ENCODE data around the gene EEIG1. TPM values are rescaled to one million over a fixed set of nuclear protein-coding genes. Genes with fewer than 3 reads are reported as not detected.

The EEIG1 gene
- total and polyA plus RNA-seq, 2 experiments from 2014 or later = 11.2 to 22.4 TPM

DNA sequence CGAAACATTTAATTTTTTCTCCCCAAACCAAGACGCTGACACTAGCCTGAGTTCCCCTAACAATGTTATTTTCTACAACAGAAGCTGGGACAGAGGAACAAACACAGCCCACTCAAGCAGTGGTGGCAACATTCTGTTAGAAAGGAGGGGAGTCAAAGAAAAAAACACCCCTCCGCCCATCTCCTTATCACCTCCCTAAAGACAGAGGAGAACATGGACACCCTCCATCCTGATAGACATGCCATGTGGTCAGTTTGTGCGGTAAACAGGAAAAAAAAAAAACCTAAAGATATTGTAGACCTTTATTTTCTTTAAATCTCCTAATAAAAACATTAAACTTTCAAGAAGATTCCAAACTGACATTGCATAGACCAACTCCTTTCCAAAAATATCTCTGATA lies 40.2 kb downstream of the EEIG1 start:
- Mint-ChIP-seq H3K27me3 (ENCODE audit: insufficient read depth, low read depth, poor library complexity) (peaks cover 36% of the 10 kb centered on the region), H3K36me3 (ENCODE audit: low read depth) (peaks cover 36% of the 10 kb centered on the region), H3K9me3 (no peaks in the 10 kb centered on the region; the same call in 1 of the 3 replicates), H3K4me3 (no peak overlapping the region; the same call in 2 of the 3 replicates), H3K4me1 (peaks cover 56% of the 10 kb centered on the region), H3K27ac (peak overlapping the region; percentile 13; the same call in 1 of the 2 replicates)
- Histone ChIP-seq H2AFZ (no peak overlapping the region), H3K9me2 (ENCODE audit: insufficient read depth) (no peaks in the 10 kb centered on the region), H4K20me1 (replicated peaks; ENCODE audit: insufficient read depth) (no peaks in the 10 kb centered on the region; the same call in 1 of the 2 replicates), H3F3A (replicated peaks; ENCODE audit: low read depth) (peaks cover 24% of the 10 kb centered on the region), H3K4me1 (ENCODE audit: insufficient read depth) (peaks cover 32% of the 10 kb centered on the region), H3K79me2 (replicated peaks; ENCODE audit: insufficient read depth) (peaks cover 7% of the 10 kb centered on the region), H3K4me2 (no peak overlapping the region), H3K27ac (ENCODE audit: low read depth) (0 out of 2 replicates have a peak overlapping the region, but pooled peaks have one; percentile 19), H3K27me3 (ENCODE audit: insufficient read depth) (no peaks in the 10 kb centered on the region), H3K36me3 (ENCODE audit: insufficient read depth) (no peaks in the 10 kb centered on the region), H3K4me3 (no peak overlapping the region)
- TF ChIP-seq, protein P1, sequence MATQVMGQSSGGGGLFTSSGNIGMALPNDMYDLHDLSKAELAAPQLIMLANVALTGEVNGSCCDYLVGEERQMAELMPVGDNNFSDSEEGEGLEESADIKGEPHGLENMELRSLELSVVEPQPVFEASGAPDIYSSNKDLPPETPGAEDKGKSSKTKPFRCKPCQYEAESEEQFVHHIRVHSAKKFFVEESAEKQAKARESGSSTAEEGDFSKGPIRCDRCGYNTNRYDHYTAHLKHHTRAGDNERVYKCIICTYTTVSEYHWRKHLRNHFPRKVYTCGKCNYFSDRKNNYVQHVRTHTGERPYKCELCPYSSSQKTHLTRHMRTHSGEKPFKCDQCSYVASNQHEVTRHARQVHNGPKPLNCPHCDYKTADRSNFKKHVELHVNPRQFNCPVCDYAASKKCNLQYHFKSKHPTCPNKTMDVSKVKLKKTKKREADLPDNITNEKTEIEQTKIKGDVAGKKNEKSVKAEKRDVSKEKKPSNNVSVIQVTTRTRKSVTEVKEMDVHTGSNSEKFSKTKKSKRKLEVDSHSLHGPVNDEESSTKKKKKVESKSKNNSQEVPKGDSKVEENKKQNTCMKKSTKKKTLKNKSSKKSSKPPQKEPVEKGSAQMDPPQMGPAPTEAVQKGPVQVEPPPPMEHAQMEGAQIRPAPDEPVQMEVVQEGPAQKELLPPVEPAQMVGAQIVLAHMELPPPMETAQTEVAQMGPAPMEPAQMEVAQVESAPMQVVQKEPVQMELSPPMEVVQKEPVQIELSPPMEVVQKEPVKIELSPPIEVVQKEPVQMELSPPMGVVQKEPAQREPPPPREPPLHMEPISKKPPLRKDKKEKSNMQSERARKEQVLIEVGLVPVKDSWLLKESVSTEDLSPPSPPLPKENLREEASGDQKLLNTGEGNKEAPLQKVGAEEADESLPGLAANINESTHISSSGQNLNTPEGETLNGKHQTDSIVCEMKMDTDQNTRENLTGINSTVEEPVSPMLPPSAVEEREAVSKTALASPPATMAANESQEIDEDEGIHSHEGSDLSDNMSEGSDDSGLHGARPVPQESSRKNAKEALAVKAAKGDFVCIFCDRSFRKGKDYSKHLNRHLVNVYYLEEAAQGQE (IDR thresholded peaks at IDR 0.05; ENCODE audit: unreplicated experiment) = no peak
- TF ChIP-seq ETS1 (IDR thresholded peaks at IDR 0.05) (no peak), ZNF331 (CRISPR knock-in tag; IDR thresholded peaks at IDR 0.05; ENCODE audit: low read depth) (no peak), JUNB (IDR thresholded peaks at IDR 0.05; ENCODE audit: unreplicated experiment) (no peak), POLR2AphosphoS5 (IDR thresholded peaks at IDR 0.05; ENCODE audit: low read depth) (no peak), CREB1 (CRISPR knock-in tag; IDR thresholded peaks at IDR 0.05; ENCODE audit: low read depth) (no peak), NANOG (IDR thresholded peaks at IDR 0.05; ENCODE audit: borderline replicate concordance) (no peak), EZH2phosphoT487 (IDR thresholded peaks at IDR 0.05; ENCODE audit: unreplicated experiment) (no peak), STAT1 (IDR thresholded peaks at IDR 0.05; ENCODE audit: unreplicated experiment) (no peak), ZNF114 (CRISPR knock-in tag; IDR thresholded peaks at IDR 0.05) (no peak), EZH2 (IDR thresholded peaks at IDR 0.05; ENCODE audit: low read depth, unreplicated experiment) (no peak)
- TF ChIP-seq, protein P2, sequence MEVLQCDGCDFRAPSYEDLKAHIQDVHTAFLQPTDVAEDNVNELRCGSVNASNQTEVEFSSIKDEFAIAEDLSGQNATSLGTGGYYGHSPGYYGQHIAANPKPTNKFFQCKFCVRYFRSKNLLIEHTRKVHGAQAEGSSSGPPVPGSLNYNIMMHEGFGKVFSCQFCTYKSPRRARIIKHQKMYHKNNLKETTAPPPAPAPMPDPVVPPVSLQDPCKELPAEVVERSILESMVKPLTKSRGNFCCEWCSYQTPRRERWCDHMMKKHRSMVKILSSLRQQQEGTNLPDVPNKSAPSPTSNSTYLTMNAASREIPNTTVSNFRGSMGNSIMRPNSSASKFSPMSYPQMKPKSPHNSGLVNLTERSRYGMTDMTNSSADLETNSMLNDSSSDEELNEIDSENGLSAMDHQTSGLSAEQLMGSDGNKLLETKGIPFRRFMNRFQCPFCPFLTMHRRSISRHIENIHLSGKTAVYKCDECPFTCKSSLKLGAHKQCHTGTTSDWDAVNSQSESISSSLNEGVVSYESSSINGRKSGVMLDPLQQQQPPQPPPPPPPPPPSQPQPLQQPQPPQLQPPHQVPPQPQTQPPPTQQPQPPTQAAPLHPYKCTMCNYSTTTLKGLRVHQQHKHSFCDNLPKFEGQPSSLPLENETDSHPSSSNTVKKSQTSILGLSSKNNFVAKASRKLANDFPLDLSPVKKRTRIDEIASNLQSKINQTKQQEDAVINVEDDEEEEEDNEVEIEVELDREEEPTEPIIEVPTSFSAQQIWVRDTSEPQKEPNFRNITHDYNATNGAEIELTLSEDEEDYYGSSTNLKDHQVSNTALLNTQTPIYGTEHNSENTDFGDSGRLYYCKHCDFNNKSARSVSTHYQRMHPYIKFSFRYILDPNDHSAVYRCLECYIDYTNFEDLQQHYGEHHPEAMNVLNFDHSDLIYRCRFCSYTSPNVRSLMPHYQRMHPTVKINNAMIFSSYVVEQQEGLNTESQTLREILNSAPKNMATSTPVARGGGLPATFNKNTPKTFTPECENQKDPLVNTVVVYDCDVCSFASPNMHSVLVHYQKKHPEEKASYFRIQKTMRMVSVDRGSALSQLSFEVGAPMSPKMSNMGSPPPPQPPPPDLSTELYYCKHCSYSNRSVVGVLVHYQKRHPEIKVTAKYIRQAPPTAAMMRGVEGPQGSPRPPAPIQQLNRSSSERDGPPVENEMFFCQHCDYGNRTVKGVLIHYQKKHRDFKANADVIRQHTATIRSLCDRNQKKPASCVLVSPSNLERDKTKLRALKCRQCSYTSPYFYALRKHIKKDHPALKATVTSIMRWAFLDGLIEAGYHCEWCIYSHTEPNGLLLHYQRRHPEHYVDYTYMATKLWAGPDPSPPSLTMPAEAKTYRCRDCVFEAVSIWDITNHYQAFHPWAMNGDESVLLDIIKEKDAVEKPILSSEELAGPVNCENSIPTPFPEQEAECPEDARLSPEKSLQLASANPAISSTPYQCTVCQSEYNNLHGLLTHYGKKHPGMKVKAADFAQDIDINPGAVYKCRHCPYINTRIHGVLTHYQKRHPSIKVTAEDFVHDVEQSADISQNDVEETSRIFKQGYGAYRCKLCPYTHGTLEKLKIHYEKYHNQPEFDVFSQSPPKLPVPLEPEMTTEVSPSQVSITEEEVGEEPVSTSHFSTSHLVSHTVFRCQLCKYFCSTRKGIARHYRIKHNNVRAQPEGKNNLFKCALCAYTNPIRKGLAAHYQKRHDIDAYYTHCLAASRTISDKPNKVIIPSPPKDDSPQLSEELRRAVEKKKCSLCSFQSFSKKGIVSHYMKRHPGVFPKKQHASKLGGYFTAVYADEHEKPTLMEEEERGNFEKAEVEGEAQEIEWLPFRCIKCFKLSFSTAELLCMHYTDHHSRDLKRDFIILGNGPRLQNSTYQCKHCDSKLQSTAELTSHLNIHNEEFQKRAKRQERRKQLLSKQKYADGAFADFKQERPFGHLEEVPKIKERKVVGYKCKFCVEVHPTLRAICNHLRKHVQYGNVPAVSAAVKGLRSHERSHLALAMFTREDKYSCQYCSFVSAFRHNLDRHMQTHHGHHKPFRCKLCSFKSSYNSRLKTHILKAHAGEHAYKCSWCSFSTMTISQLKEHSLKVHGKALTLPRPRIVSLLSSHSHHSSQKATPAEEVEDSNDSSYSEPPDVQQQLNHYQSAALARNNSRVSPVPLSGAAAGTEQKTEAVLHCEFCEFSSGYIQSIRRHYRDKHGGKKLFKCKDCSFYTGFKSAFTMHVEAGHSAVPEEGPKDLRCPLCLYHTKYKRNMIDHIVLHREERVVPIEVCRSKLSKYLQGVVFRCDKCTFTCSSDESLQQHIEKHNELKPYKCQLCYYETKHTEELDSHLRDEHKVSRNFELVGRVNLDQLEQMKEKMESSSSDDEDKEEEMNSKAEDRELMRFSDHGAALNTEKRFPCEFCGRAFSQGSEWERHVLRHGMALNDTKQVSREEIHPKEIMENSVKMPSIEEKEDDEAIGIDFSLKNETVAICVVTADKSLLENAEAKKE (CRISPR knock-in tag; IDR thresholded peaks at IDR 0.05) = no peak
- TF ChIP-seq, protein P3, sequence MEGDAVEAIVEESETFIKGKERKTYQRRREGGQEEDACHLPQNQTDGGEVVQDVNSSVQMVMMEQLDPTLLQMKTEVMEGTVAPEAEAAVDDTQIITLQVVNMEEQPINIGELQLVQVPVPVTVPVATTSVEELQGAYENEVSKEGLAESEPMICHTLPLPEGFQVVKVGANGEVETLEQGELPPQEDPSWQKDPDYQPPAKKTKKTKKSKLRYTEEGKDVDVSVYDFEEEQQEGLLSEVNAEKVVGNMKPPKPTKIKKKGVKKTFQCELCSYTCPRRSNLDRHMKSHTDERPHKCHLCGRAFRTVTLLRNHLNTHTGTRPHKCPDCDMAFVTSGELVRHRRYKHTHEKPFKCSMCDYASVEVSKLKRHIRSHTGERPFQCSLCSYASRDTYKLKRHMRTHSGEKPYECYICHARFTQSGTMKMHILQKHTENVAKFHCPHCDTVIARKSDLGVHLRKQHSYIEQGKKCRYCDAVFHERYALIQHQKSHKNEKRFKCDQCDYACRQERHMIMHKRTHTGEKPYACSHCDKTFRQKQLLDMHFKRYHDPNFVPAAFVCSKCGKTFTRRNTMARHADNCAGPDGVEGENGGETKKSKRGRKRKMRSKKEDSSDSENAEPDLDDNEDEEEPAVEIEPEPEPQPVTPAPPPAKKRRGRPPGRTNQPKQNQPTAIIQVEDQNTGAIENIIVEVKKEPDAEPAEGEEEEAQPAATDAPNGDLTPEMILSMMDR (conservative IDR thresholded peaks at IDR 0.05; ENCODE audit: low read depth in 2 of 2) = no peak
- ATAC-seq = no peak
- no peak for DNase-seq (ENCODE audit: low spot score)
